Activated T-cell treated with anti-CD3 and anti-CD28 coated beads, Interleukin-2, amount 50 U/mL, for 24 hours (primary cell): ENCODE measurements around the gene ARHGEF37.
"Not testable (repeated sequence)": the region's sequence is repeated elsewhere in the genome, so short reads cannot be mapped to it uniquely, and the experiment has no call there.

ENCODE experiments used
- DNase-seq: peaks from one replicate; pipeline ENCODE4 v3.0.0-alpha.2; 2020
- H3K27ac Mint-ChIP-seq: 2 replicates; pipeline ENCODE4 v1.8.0; 2020; ENCODE audit warnings: mild to moderate bottlenecking, mixed read lengths
- H3K27me3 Mint-ChIP-seq: 2 replicates; pipeline ENCODE4 v1.8.0; 2020; ENCODE audit warnings: mixed read lengths
- H3K36me3 Mint-ChIP-seq: 2 replicates; pipeline ENCODE4 v1.8.0; 2020; ENCODE audit warnings: low read depth, mixed read lengths
- H3K4me1 Mint-ChIP-seq: 2 replicates; pipeline ENCODE4 v1.8.0; 2020; ENCODE audit warnings: low read depth, mixed read lengths
- H3K4me3 Mint-ChIP-seq: 2 replicates; pipeline ENCODE4 v1.8.0; 2020; ENCODE audit warnings: mild to moderate bottlenecking, moderate library complexity, mixed read lengths
- H3K9me3 Mint-ChIP-seq: 2 replicates; pipeline ENCODE4 v1.8.0; 2020; ENCODE audit warnings: mixed read lengths

ARHGEF37 gene

GRCh38 chr5:149581192-149581861, at the start of gene ARHGEF37:
ARHGEF37 (plus strand) TSS chr5:149581498; CDS start chr5:149597770, 16,272 bp downstream.
- Mint-ChIP-seq H3K27me3 (peaks cover 13% of the 10 kb centered on the region), H3K27ac (peak within 1 kb of the TSS; percentile 71)
- DNase-seq = peak; percentile 74

DNA sequence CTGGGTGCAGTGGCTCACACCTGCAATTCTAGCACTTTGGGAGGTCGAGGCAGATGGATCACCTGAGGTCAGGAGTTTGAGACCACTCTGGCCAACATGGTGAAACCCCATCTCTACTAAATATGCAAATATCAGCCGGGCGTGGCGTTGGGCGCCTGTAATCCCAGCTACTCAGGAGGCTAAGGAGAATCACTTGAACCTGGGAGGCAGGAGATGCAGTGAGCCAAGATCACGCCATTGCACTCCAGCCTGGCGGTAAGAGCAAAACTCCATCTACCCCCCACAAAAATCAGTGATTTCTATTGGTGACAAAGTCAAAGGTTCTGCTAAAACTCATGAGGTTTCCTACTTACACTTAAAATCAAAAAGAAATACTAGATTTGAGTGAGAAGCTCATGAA, 48.9 kb upstream of the ARHGEF37 start:
- H3K4me1 Mint-ChIP-seq = peaks cover 80% of the 10 kb centered on the region

More at GRCh38 chr5:149581192-149581861, at the start of gene ARHGEF37:
- Mint-ChIP-seq H3K4me3 (peak within 1 kb of the TSS; percentile 73), H3K4me1 (peaks cover 20% of the 10 kb centered on the region), H3K36me3 (peaks cover 2% of the 10 kb centered on the region), H3K9me3 (no peaks in the 10 kb centered on the region)

GRCh38 chr5:149535787-149536186, 45.5 kb upstream of the ARHGEF37 start:
- peaks cover 85% of the 10 kb centered on the region for H3K36me3 Mint-ChIP-seq
- H3K27ac Mint-ChIP-seq, H3K4me3 Mint-ChIP-seq: not testable (repeated sequence)

More for the DNA sequence above, 48.9 kb upstream of the ARHGEF37 start:
- Mint-ChIP-seq H3K27me3 (no peaks in the 10 kb centered on the region), H3K4me3 (no peak overlapping the region), H3K27ac (no peak overlapping the region), H3K9me3 (no peaks in the 10 kb centered on the region), H3K36me3 (peaks cover 82% of the 10 kb centered on the region)
- no peak for DNase-seq

GRCh38 chr5:149537374-149537975, 43.8 kb upstream of the ARHGEF37 start:
- H3K27ac Mint-ChIP-seq = peak overlapping the region; percentile 77
- peaks cover 69% of the 10 kb centered on the region for H3K4me1 Mint-ChIP-seq
- peaks cover 81% of the 10 kb centered on the region for H3K36me3 Mint-ChIP-seq
- H3K9me3 Mint-ChIP-seq = no peaks in the 10 kb centered on the region
- no peak for DNase-seq
- H3K4me3 Mint-ChIP-seq = no peak overlapping the region
- no peaks in the 10 kb centered on the region for H3K27me3 Mint-ChIP-seq

More at GRCh38 chr5:149535787-149536186, 45.5 kb upstream of the ARHGEF37 start:
- DNase-seq, H3K27me3 Mint-ChIP-seq, H3K9me3 Mint-ChIP-seq: not testable (repeated sequence)
- peaks cover 73% of the 10 kb centered on the region for H3K4me1 Mint-ChIP-seq

- H3K27me3 Mint-ChIP-seq = no peaks in the 10 kb centered on the region
- no peaks in the 10 kb centered on the region for H3K9me3 Mint-ChIP-seq
- peaks cover 70% of the 10 kb centered on the region for H3K4me1 Mint-ChIP-seq
- DNase-seq = no peak
- peak overlapping the region; percentile 62 for H3K4me3 Mint-ChIP-seq
- peaks cover 81% of the 10 kb centered on the region for H3K36me3 Mint-ChIP-seq
- H3K27ac Mint-ChIP-seq = peak overlapping the region; percentile 84
Observed at GRCh38 chr5:149540089-149540488, 41.2 kb upstream of the ARHGEF37 start.

DNA sequence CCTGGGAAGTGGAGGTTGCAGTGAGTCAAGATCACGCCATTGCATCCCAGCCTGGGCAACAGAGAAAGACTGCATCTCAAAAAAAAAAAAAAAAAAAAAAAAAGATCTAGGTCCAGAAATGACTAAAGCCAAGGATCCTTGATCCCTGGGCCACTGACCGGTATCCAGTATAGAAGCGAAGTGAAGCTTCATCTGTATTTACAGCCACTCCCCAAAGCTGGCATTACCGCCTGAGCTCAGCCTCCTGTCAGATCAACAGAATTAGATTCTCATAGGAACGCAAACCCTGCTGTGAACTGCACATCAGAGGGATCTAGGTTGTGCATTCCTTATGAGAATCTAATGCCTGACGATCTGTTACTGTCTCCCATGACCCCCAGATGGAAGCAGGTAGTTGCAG, 39.4 kb upstream of the ARHGEF37 start:
- peaks cover 84% of the 10 kb centered on the region for H3K36me3 Mint-ChIP-seq
- peaks cover 73% of the 10 kb centered on the region for H3K4me1 Mint-ChIP-seq
- H3K4me3 Mint-ChIP-seq = peak overlapping the region; percentile 42
- H3K27ac Mint-ChIP-seq = peak overlapping the region; percentile 52
- H3K27me3 Mint-ChIP-seq = no peaks in the 10 kb centered on the region
- DNase-seq = no peak
- H3K9me3 Mint-ChIP-seq = no peaks in the 10 kb centered on the region

GRCh38 chr5:149543361-149544027, 37.8 kb upstream of the ARHGEF37 start:
- Mint-ChIP-seq H3K4me1 (peaks cover 74% of the 10 kb centered on the region), H3K4me3 (peak overlapping the region; percentile 21), H3K9me3 (no peaks in the 10 kb centered on the region), H3K36me3 (peaks cover 85% of the 10 kb centered on the region), H3K27me3 (no peaks in the 10 kb centered on the region), H3K27ac (peak overlapping the region; percentile 1)
- DNase-seq = no peak

DNA sequence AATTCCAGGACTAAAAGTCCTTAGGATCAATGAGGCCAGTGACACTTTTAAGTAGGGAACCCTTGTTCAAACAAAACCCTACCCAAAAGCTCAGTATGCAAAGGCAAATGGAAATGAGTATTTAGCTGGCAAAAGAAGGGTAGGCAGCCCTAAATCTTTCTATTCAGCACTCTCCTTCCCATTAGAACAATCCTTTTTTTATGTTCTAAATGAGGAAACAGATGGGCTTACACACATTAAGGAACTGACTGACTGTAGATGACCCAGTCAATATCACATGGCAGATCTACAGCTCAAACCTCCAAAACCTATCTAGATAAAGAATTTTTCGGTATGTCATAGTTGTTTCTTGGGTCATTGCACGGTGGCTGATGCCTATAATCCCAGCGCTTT, 37.3 kb upstream of the ARHGEF37 start:
- H3K9me3 Mint-ChIP-seq = no peaks in the 10 kb centered on the region
- peaks cover 77% of the 10 kb centered on the region for H3K4me1 Mint-ChIP-seq
- no peaks in the 10 kb centered on the region for H3K27me3 Mint-ChIP-seq
- DNase-seq = no peak
- H3K27ac Mint-ChIP-seq = peak overlapping the region; percentile 1
- H3K4me3 Mint-ChIP-seq = no peak overlapping the region
- peaks cover 87% of the 10 kb centered on the region for H3K36me3 Mint-ChIP-seq

DNA sequence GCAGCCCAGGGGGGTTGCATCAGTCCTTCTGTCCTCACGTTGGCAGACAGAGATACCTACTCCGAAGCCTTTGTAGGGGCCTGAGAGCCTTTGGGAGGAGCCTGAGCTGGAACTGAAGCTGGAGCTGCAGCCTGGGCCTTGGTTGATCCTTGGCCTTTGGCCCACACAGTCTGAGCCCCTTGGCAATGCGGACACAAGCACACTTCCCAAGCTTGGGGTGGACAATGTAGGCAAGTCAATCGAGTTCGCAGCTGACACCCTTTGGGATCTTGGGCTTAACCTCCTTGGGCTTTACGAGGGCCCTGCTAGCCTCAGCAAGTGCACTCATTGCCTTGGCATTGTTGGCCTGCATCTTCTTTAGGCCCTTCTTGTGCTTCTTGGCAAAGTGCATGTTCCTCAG, 36.0 kb upstream of the ARHGEF37 start:
- H3K4me1 Mint-ChIP-seq = peaks cover 70% of the 10 kb centered on the region
- no peaks in the 10 kb centered on the region for H3K27me3 Mint-ChIP-seq
- peaks cover 88% of the 10 kb centered on the region for H3K36me3 Mint-ChIP-seq
- H3K9me3 Mint-ChIP-seq = no peaks in the 10 kb centered on the region
- no peak for DNase-seq
- H3K4me3 Mint-ChIP-seq = peak overlapping the region; percentile 10
- peak overlapping the region; percentile 26 for H3K27ac Mint-ChIP-seq

DNA sequence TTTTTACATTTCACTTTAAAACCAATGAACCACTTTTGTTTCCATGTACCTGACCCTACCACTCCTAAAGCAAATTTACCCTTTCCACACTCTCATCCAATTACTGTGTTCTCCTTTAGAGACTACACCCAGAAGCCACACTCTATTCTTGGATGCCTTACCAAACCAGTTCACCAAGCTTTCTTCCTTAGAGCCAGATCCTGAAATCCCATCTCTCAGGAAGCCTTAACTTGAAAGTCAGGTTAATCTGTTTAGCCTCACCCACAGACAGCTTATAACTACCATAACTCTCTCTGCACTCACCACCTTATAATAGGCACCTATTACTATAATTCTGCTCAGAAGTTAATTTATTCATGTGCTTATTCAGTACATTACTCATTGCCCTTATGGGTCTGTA, 34.3 kb upstream of the ARHGEF37 start:
- DNase-seq = no peak
- peak overlapping the region; percentile 97 for H3K4me3 Mint-ChIP-seq
- H3K9me3 Mint-ChIP-seq = no peaks in the 10 kb centered on the region
- peaks cover 62% of the 10 kb centered on the region for H3K4me1 Mint-ChIP-seq
- H3K27ac Mint-ChIP-seq = peak overlapping the region; percentile 86
- H3K36me3 Mint-ChIP-seq = peaks cover 91% of the 10 kb centered on the region
- H3K27me3 Mint-ChIP-seq = no peaks in the 10 kb centered on the region

- Mint-ChIP-seq H3K9me3 (no peaks in the 10 kb centered on the region), H3K36me3 (peaks cover 72% of the 10 kb centered on the region), H3K4me1 (peaks cover 48% of the 10 kb centered on the region), H3K27me3 (no peaks in the 10 kb centered on the region), H3K27ac (peak overlapping the region; percentile 98), H3K4me3 (peak overlapping the region; percentile 97)
- DNase-seq = peak; percentile 53
Observed at GRCh38 chr5:149549461-149550267, 31.6 kb upstream of the ARHGEF37 start.

GRCh38 chr5:149550268-149550583, 31.1 kb upstream of the ARHGEF37 start:
- Mint-ChIP-seq H3K9me3 (no peaks in the 10 kb centered on the region), H3K36me3 (peaks cover 66% of the 10 kb centered on the region), H3K27ac (peak overlapping the region; percentile 98), H3K4me3 (peak overlapping the region; percentile 97), H3K27me3 (no peaks in the 10 kb centered on the region), H3K4me1 (peaks cover 42% of the 10 kb centered on the region)
- DNase-seq = no peak

GRCh38 chr5:149550594-149551226, 30.6 kb upstream of the ARHGEF37 start:
- Mint-ChIP-seq H3K27me3 (no peaks in the 10 kb centered on the region), H3K9me3 (no peaks in the 10 kb centered on the region), H3K4me1 (peaks cover 37% of the 10 kb centered on the region), H3K36me3 (peaks cover 61% of the 10 kb centered on the region), H3K4me3 (peak overlapping the region; percentile 97), H3K27ac (peak overlapping the region; percentile 98)
- DNase-seq = no peak
